CD4-positive, alpha-beta T cell treated with Interleukin-6 for 4 hours (primary cell): ENCODE results near the gene ATP1A4.
"Not testable (repeated sequence)": the region's sequence is repeated elsewhere in the genome, so short reads cannot be mapped to it uniquely, and the experiment has no call there.

Experiments
- DNase-seq: peaks from one replicate; pipeline ENCODE4 v3.0.0-alpha.2; 2020; ENCODE audit warnings: mixed read lengths

ATP1A4 gene

GRCh38 chr1:160124705-160125478, 26.5 kb upstream of the ATP1A4 start:
- DNase-seq = no peak

GRCh38 chr1:160125746-160126145, 25.7 kb upstream of the ATP1A4 start:
- no peak for DNase-seq

GRCh38 chr1:160126342-160126741, 25.1 kb upstream of the ATP1A4 start:
- not testable (repeated sequence) for DNase-seq

- no peak for DNase-seq
Observed at GRCh38 chr1:160127381-160127780, 24.0 kb upstream of the ATP1A4 start.

DNA sequence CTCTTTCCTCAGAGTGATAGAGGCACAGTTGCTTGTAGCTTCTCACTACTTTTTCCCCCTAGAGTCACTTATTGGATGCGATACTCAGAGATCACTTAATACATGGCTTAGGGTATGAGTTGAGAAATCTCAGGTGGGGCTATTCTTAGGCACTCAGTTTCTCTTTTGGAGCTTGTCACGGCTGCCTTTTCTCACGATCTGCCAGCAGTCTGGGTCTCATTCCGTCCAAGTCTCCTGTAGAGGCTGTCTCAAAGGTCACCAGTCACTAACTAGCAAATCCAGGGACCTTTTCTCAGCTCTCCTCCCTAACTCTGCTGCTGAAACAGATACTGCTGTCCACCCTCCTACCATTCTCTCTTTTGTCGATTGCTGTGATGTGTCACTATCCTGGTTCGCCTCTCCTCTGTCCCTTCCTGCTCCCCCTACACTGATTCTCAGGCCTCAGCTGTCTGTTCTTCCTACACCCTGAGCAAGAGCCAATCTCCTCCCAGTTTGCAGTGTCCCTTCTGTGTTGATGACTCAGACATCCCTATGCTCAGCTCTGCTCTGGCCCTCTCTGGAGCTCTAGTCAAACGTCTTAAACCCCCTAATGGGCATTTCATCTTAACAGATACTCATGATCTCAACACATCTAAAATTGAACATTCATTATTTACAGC, 23.4 kb upstream of the ATP1A4 start:
- no peak for DNase-seq

DNA sequence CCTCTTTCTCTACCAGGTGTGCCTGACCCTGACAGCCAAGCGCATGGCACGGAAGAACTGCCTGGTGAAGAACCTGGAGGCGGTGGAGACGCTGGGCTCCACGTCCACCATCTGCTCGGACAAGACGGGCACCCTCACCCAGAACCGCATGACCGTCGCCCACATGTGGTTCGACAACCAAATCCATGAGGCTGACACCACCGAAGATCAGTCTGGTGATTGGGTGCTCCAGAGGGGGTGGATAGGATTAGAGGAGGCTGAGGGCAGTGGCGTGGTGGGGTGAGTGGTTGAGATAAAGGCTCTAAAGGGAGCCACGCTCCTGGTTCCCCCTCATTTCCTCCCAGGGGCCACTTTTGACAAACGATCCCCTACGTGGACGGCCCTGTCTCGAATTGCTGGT, 22.8 kb upstream of the ATP1A4 start:
- no peak for DNase-seq

DNA sequence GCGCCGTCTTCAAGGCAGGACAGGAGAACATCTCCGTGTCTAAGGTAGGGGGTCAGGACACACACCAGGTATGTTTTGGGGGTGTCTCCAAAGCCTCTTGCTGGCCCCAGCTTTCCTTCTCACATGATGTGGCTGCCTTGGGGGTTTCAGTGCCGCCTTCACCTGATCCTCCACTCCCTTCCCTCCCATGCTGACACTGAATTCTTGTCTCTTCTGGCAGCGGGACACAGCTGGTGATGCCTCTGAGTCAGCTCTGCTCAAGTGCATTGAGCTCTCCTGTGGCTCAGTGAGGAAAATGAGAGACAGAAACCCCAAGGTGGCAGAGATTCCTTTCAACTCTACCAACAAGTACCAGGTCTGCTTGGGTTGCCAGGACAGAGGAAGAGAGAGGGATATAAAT, 22.4 kb upstream of the ATP1A4 start:
- no peak for DNase-seq

DNA sequence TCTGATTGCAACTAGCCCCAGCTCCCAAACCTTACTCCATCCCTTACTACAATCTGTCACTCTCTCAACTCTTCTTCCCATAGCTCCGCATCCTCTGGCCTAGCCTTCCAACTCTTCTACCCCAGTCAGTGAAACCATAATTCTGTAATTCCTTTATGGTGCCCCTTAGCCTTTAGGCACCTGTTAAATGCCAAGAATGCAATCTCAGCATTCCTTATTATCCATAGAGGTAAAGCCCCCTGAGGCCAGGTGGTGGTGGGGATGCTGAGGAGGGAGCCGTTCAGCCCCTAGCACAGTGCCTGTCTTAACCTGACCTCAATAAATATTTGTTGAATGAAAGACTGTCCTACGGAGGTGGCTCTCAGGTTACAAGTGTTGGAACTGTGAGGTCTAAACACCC, 21.8 kb upstream of the ATP1A4 start:
- no peak for DNase-seq

DNA sequence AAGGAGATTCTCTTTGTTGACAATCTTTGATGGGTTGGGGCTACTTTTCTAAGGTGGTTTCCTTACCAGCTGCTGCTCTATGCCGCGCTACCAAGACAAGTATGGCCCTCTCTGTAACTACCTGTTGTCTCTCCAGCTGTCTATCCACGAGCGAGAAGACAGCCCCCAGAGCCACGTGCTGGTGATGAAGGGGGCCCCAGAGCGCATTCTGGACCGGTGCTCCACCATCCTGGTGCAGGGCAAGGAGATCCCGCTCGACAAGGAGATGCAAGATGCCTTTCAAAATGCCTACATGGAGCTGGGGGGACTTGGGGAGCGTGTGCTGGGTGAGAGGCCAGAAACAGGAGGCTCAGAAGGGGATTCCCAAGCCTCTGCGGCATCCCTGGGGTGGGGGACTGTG, 21.4 kb upstream of the ATP1A4 start:
- DNase-seq = no peak

DNA sequence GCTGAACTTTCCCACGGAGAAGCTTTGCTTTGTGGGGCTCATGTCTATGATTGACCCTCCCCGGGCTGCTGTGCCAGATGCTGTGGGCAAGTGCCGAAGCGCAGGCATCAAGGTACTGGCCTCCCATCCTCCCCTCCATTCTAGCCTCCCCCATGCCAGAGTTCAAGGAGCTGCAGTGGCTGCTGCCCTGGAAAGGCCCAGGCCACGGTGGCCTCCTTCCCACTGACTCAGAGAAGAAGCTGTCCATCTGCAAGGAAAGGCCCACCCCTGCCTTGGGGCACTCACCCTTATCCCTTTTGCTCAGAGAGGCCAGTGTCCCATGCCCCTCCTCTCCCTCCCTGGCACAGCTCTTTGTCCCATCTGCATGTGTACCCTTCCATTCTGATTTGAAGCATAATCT, 20.9 kb upstream of the ATP1A4 start:
- no peak for DNase-seq

- no peak for DNase-seq
Observed at GRCh38 chr1:160130939-160131338, 20.5 kb upstream of the ATP1A4 start.

DNA sequence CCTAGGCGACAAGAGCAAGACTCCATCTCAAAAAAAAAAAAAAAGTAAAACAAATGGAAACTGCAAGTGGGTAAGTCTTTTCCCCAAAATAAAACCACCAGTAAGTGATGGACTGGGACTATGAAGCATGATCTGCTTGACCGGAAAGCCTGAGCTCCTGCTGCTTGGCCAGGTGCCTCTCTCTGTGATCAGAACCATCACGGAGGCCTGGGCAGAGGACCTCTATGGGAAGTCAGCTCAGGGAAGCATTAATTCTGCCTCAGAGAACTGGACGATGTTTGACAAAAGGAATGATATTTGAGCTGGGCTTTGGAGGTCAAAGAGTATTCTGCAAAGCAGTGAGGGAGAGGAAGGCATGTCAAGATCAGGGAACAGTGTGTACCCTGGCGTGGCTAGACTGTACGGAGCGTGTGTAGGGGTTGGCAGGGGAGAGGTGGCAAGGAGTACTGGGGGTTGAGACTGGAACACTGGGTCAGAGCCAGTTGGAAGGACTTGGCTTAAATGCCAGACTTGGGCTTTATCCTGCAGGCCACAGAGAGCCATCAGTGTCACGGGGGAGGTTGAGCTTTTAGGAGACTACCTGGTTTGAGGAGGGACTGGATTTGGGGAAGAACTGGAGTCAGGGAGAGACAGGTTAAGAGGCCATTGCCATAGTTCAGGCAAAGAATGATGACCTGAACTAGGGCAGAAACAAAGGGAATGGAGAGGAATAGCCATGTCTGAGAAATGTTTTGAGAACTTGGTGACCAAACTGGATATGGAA, 19.4 kb upstream of the ATP1A4 start:
- DNase-seq = no peak

DNA sequence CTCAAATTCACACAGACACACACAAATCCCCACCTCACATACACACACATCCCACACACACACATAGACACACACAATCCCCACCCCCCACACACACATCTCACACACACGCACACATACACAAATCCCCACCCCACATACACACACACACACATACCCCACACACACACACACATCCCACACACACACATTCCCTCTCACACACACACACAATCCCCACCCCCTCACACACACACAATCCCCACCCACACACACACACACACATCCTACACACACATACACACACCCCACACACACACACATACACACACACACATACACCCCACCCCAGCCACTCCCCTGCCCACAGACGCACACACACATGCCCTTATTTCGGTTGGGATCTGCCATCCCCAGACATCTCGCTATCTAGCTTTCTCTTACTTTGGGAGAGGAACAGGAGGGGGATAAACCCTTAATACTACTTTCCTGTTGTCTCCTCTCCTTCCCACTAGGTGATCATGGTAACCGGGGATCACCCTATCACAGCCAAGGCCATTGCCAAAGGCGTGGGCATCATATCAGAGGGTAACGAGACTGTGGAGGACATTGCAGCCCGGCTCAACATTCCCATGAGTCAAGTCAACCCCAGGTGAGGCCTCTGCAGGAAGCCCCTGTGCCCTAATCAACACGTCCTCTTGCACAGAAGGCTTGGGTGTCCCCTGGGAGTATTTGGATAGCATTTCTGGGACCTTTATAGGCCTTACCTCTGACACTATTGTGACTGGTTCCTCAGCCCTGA, 17.2 kb upstream of the ATP1A4 start:
- no peak for DNase-seq

DNA sequence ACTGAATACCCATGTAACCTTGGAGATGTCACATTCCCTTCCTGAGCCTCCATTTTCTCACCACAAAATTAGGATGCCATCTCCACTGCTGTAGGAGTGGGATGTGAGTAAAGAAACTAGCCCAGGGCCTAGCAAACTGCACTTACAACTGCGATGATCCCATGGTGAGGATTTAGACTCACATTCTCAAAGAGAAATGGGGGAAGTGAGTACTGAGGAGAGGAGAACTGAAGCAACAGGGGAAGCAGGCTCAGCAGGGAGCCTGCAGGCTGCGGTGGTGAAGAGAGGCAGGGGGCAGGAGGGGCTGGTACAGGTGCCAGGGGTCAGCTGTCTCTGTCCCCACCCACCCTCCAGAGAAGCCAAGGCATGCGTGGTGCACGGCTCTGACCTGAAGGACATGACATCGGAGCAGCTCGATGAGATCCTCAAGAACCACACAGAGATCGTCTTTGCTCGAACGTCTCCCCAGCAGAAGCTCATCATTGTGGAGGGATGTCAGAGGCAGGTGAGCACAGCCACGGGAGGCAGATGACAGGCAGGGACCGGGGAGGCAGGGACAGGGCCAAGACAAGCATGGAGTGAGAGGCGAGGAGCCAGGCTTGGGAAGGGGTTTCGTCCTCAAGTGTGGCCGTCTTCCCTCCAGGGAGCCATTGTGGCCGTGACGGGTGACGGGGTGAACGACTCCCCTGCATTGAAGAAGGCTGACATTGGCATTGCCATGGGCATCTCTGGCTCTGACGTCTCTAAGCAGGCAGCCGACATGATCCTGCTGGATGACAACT, 16.4 kb upstream of the ATP1A4 start:
- DNase-seq = no peak

GRCh38 chr1:160136121-160136925, 15.1 kb upstream of the ATP1A4 start:
- DNase-seq = no peak

DNA sequence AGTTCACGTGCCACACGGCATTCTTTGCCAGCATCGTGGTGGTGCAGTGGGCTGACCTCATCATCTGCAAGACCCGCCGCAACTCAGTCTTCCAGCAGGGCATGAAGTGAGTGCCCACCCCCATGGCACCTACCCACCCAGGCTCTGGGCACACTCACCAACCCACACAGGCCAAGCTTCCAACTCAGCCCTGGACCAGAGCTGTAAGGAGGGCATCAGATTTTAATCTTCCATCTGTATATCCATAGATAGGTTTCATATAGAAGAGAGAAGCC, 14.5 kb upstream of the ATP1A4 start:
- no peak for DNase-seq

DNA sequence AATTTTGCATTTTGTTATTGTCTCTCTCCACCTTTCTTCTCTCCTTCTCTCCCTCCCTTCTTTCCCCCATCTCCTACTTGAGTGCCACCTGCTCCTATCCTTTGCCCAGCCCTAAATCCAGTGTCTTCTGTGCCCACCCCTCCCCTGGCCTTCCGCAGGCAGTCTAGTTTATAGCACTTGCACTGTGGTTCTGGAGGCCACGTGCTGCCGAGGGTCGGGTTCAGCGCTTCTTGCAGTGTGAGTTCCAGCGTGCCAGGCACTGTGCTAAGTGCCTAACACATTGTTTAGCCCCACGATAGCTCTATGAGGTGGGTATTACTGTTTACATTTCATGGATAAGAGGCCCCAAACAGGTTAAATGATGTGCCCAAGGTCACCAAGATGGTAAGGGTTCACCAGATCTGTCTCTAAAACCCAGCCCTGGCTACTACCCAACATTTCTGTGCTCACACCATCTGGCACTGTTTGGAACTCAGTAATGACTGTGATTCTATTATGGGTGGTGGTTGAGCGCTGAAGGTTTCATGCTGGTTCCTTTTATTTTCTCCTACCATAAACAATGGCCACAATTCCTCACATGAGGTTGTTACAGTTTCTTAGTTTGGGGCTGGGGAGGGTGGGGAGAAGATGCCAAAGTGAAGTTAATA, 14.1 kb upstream of the ATP1A4 start:
- DNase-seq = no peak

DNA sequence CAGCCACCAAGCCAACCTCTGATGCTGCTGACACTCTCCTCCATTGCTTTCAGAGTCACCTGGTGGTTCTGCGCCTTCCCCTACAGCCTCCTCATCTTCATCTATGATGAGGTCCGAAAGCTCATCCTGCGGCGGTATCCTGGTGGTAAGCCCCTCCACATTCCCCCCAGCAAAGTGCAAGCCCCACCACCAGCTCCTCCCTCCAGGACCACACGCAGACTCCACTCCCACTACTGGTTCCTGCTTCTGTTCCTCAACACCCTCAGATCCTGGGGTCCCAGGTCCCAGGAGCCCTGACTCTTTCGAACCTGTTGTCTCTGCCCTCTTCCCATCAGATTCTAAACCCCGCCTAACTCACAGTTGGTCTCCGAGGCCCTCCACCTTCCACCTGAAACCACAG, 11.6 kb upstream of the ATP1A4 start:
- DNase-seq = no peak

- DNase-seq = no peak
Observed at GRCh38 chr1:160143695-160144094, 7.7 kb upstream of the ATP1A4 start.

DNA sequence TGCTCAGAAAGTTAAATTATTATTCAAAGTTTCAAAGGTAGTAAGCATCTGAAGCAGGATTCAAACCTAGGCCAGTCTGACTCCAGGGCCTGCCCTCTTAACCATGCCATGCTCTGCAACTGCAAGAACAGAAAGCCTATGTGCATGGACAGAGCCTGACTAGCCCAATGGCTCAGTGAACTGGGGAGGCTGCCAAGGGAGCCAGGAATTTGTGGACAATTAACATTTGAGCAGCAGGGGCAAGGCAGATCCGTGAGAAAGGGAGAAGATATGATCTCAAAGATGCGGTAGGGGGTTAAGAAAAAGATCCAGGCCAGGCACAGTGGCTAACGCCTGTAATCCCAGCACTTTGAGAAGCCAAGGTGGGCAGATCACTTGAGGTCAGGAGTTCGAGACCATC, 6.5 kb upstream of the ATP1A4 start:
- DNase-seq = no peak

GRCh38 chr1:160146107-160146506, 5.3 kb upstream of the ATP1A4 start:
- DNase-seq = no peak
